Measurements from ENCODE around the gene RTTN.
"Not testable (repeated sequence)": the region's sequence is repeated elsewhere in the genome, so short reads cannot be mapped to it uniquely, and the experiment has no call there.

Gene RTTN

GRCh38 chr18:70022636-70023035 is 182.9 kb downstream of the RTTN start:
- no peak for DNase-seq

GRCh38 chr18:70021498-70021897 is 184.0 kb downstream of the RTTN start:
- DNase-seq = no peak

GRCh38 chr18:70021043-70021442 is 184.4 kb downstream of the RTTN start:
- no peak for DNase-seq

- DNase-seq = no peak
These were observed 185.5 kb downstream of the RTTN start for GRCh38 chr18:70019991-70020390.

- DNase-seq = no peak
These were observed 186.4 kb downstream of the RTTN start for GRCh38 chr18:70019136-70019535.

GRCh38 chr18:70015127-70015526 is 190.4 kb downstream of the RTTN start:
- DNase-seq = no peak

- no peak for DNase-seq
These were observed 199.9 kb downstream of the RTTN start for GRCh38 chr18:70005580-70005979.

GRCh38 chr18:70004696-70005095 is 200.8 kb downstream of the RTTN start:
- DNase-seq = no peak

- no peak for DNase-seq
These were observed 205.8 kb downstream of the RTTN start for GRCh38 chr18:69999656-70000055.

- DNase-seq = no peak
These were observed 206.9 kb downstream of the RTTN start for GRCh38 chr18:69998523-69998987.

- no peak for DNase-seq
These were observed 208.3 kb downstream of the RTTN start for GRCh38 chr18:69996951-69997798.

GRCh38 chr18:69996417-69996816 is 209.1 kb downstream of the RTTN start:
- no peak for DNase-seq

- no peak for DNase-seq
These were observed 209.7 kb downstream of the RTTN start for GRCh38 chr18:69995774-69996173.

GRCh38 chr18:69992776-69993175 is 212.7 kb downstream of the RTTN start:
- no peak for DNase-seq

GRCh38 chr18:69987870-69988269 is 217.6 kb downstream of the RTTN start:
- DNase-seq = no peak

- DNase-seq = no peak
These were observed 220.2 kb downstream of the RTTN start for GRCh38 chr18:69985239-69985638.

GRCh38 chr18:69982417-69982816 is 223.1 kb downstream of the RTTN start:
- no peak for DNase-seq

- DNase-seq = no peak
These were observed 223.5 kb downstream of the RTTN start for GRCh38 chr18:69981948-69982347.

- DNase-seq = no peak
These were observed 224.3 kb downstream of the RTTN start for GRCh38 chr18:69980982-69981804.

GRCh38 chr18:69980509-69980908 is 225.0 kb downstream of the RTTN start:
- DNase-seq = no peak

- no peak for DNase-seq
These were observed 226.5 kb downstream of the RTTN start for GRCh38 chr18:69978732-69979715.

GRCh38 chr18:69975294-69975693 is 230.2 kb downstream of the RTTN start:
- DNase-seq = not testable (repeated sequence)

GRCh38 chr18:69974365-69974764 is 231.1 kb downstream of the RTTN start:
- DNase-seq = no peak

Measured in stimulated activated CD4-positive, alpha-beta T cell treated with anti-CD3 and anti-CD28 coated beads, Interleukin-15, amount 100 ng/mL, for 24 hours (primary cell).